Endothelial cell of umbilical vein (primary cell): ENCODE data around the gene KDSR. TPM values are rescaled to one million over a fixed set of nuclear protein-coding genes. Genes with fewer than 3 reads are reported as not detected.

ENCODE experiments used
- BruUV-seq: library from RNA; stranded (reverse); fragments of 400-500 nt; replicated peaks from 2 replicates; lab custom pipeline; 2021; lab: Mats Ljungman, UMichigan
- CTCF ChIA-PET: fragments of 300-600, 350-600 bp; sonication (Branson Sonifier 250); formaldehyde crosslinking; loops from one replicate; lab custom pipeline; 2021; ENCODE audit warnings: antibody characterized with exemption, inconsistent platforms; lab: Charles Lee
- POLR2A ChIA-PET: fragments of 300-600, 350-600 bp; sonication (Branson Sonifier 250); formaldehyde crosslinking; loops from one replicate; lab custom pipeline; 2021; ENCODE audit warnings: antibody characterized with exemption, inconsistent platforms; lab: Charles Lee
- DNase-seq: peaks from one replicate; pipeline ENCODE4 v3.0.0-alpha.2; 2011; ENCODE audit warnings: low read depth, low spot score
- FAIRE-seq: peaks from 2 replicates; lab custom pipeline; 2011; peaks lifted over from hg19 to GRCh38; lab: Jason Lieb, UNC
- H2AFZ ChIP-seq: 2 replicates; pipeline ENCODE4 v1.6.0; 2012; ENCODE audit warnings: low read depth, low read length, control low read depth, inconsistent platforms
- H3K27ac ChIP-seq: 2 replicates; pipeline ENCODE4 v1.5.1; 2011; ENCODE audit warnings: low read depth, mild to moderate bottlenecking, control low read depth, low read length, moderate library complexity; ENCODE audit not compliant: insufficient read depth
- H3K27me3 ChIP-seq, 2 experiments: 2 replicates each; pipeline versions ENCODE4 v1.6.0 to v1.6.1; 2011; ENCODE audit warnings: low read length in 2 of 2, mixed read lengths in 1 of 2; ENCODE audit not compliant: control insufficient read depth in 2 of 2, insufficient read depth in 2 of 2
- H3K36me3 ChIP-seq, 2 experiments: 2 replicates in 1 of 2; 3 replicates in 1 of 2; pipeline ENCODE4 v1.5.1; 2011; ENCODE audit warnings: low read length in 2 of 2, mild to moderate bottlenecking in 1 of 2, moderate library complexity in 1 of 2; ENCODE audit not compliant: control insufficient read depth in 2 of 2, insufficient read depth in 2 of 2; ENCODE audit errors: extremely low read depth in 1 of 2
- H3K4me1 ChIP-seq: 3 replicates; pipeline ENCODE4 v1.5.1; 2011; ENCODE audit warnings: mild to moderate bottlenecking, low read length; ENCODE audit not compliant: control insufficient read depth, insufficient read depth; ENCODE audit errors: extremely low read depth
- H3K4me2 ChIP-seq: 2 replicates; pipeline ENCODE4 v1.6.1; 2011; ENCODE audit warnings: low read length, control low read depth, mixed read lengths; ENCODE audit not compliant: insufficient read depth
- H3K4me3 ChIP-seq, 3 experiments: fragments of 200-600 bp in 1 of 3; sonication (generic), shearing (Covaris generic) in 1 of 3; replicated peaks in 1 of 3; 2 replicates each; pipeline ENCODE4 v1.5.1; 2011 to 2016; ENCODE audit warnings: control low read depth in 3 of 3, low read length in 3 of 3, mild to moderate bottlenecking in 2 of 3, inconsistent platforms in 1 of 3, low read depth in 1 of 3, moderate library complexity in 1 of 3; ENCODE audit not compliant: insufficient read depth in 1 of 3
- H3K79me2 ChIP-seq: 2 replicates; pipeline ENCODE4 v1.6.0; 2012; ENCODE audit warnings: low read length, inconsistent platforms; ENCODE audit not compliant: control insufficient read depth, insufficient read depth
- H3K9ac ChIP-seq: replicated peaks from 2 replicates; pipeline ENCODE3; 2011; ENCODE audit warnings: low read length, control low read depth; ENCODE audit not compliant: insufficient read depth; ENCODE audit errors: extremely low read depth
- H3K9me1 ChIP-seq: replicated peaks from 3 replicates; pipeline ENCODE4 v1.6.0; 2011; ENCODE audit warnings: mild to moderate bottlenecking, low read length; ENCODE audit not compliant: control insufficient read depth, insufficient read depth; ENCODE audit errors: extremely low read depth
- H3K9me3 ChIP-seq: replicated peaks from 2 replicates; pipeline ENCODE4 v1.5.1; 2012; ENCODE audit warnings: low read length, inconsistent platforms; ENCODE audit not compliant: control insufficient read depth, insufficient read depth
- H4K20me1 ChIP-seq: replicated peaks from 2 replicates; pipeline ENCODE3; 2011; ENCODE audit warnings: mild to moderate bottlenecking, low read length; ENCODE audit not compliant: control insufficient read depth, insufficient read depth; ENCODE audit errors: extremely low read depth
- EZH2 ChIP-seq: IDR thresholded peaks from 2 replicates; pipeline ENCODE4 v1.6.1; 2012; ENCODE audit warnings: borderline replicate concordance, low read depth, mild to moderate bottlenecking, moderate library complexity, low read length, inconsistent platforms; ENCODE audit not compliant: severe bottlenecking
- FOS ChIP-seq: IDR thresholded peaks from 2 replicates; pipeline ENCODE4 v1.6.1; 2011; ENCODE audit warnings: mild to moderate bottlenecking, low read length, moderate library complexity, borderline replicate concordance; ENCODE audit not compliant: insufficient read depth
- GATA2 ChIP-seq: IDR thresholded peaks from 2 replicates; pipeline ENCODE4 v1.7.0; 2011; ENCODE audit warnings: low read depth, mild to moderate bottlenecking, moderate library complexity, mixed read lengths, low read length; ENCODE audit not compliant: insufficient read length, insufficient read depth
- JUN ChIP-seq: IDR thresholded peaks from 2 replicates; pipeline ENCODE4 v1.6.1; 2011; ENCODE audit warnings: borderline replicate concordance, low read depth; ENCODE audit not compliant: insufficient read length, insufficient read depth
- MYC ChIP-seq: IDR thresholded peaks from one replicate; pipeline ENCODE4 v1.6.1; 2011; ENCODE audit warnings: mild to moderate bottlenecking, low read depth, low read length
- POLR2A ChIP-seq: IDR thresholded peaks from 2 replicates; pipeline ENCODE4 v1.6.1; 2012; ENCODE audit warnings: low read depth, mild to moderate bottlenecking, control low read depth, low read length
- POLR2AphosphoS5 ChIP-seq: IDR thresholded peaks from 2 replicates; pipeline ENCODE4 v1.6.1; 2012; ENCODE audit warnings: low read depth, mild to moderate bottlenecking, control low read depth, low read length, moderate library complexity; ENCODE audit not compliant: insufficient read depth
- dilution Hi-C: fragments of 300-500 bp; cut with MboI; formaldehyde crosslinking; loops from one replicate; pipeline ENCODE4 v1.15.0; 2019; ENCODE audit warnings: low sequenced_read_pairs; ENCODE audit not compliant: extremely low pct_ligation_motif_present
- intact Hi-C: fragments of 100-400 bp; cut with micrococcal nuclease; formaldehyde crosslinking; loops from one replicate; pipeline ENCODE4 v1.10.0; 2022
- polyA plus RNA-seq, 4 experiments: library from polyadenylated mRNA; depleted of rRNA in 3 of 4; stranded (reverse) in 3 of 4; unstranded in 1 of 4; fragments of >200 nt; gene quantifications; 2 replicates each; pipeline versions ENCODE4 v1.2.1 to v1.2.3, GENCODE V29; 2011 to 2012; ENCODE audit warnings: missing spikeins in 1 of 4
- total RNA-seq: library from RNA; stranded (reverse); gene quantifications from 2 replicates; pipeline ENCODE4 v1.2.3, GENCODE V29; 2021
- TF ChIP-seq, protein P1 (sequence below), 2 donors: IDR thresholded peaks; 1 replicate in 1 of 2; 2 replicates in 1 of 2; pipeline ENCODE4 v1.5.1; 2011; ENCODE audit warnings: low read length in 2 of 2, mild to moderate bottlenecking in 2 of 2, moderate library complexity in 2 of 2, control low read depth in 1 of 2, inconsistent platforms in 1 of 2, low read depth in 1 of 2; ENCODE audit not compliant: insufficient read depth in 1 of 2; ENCODE audit errors: extremely low read depth in 1 of 2
- TF ChIP-seq, protein P2 (sequence below): IDR thresholded peaks from 2 replicates; pipeline ENCODE4 v1.6.1; 2011; ENCODE audit not compliant: insufficient read depth, insufficient read length

Gene KDSR
- total and polyA plus RNA-seq, 2 donors (not counting 3 experiments of a cell fraction or from before 2014, with no cell fraction given): 17.1 to 43.1 TPM

DNA sequence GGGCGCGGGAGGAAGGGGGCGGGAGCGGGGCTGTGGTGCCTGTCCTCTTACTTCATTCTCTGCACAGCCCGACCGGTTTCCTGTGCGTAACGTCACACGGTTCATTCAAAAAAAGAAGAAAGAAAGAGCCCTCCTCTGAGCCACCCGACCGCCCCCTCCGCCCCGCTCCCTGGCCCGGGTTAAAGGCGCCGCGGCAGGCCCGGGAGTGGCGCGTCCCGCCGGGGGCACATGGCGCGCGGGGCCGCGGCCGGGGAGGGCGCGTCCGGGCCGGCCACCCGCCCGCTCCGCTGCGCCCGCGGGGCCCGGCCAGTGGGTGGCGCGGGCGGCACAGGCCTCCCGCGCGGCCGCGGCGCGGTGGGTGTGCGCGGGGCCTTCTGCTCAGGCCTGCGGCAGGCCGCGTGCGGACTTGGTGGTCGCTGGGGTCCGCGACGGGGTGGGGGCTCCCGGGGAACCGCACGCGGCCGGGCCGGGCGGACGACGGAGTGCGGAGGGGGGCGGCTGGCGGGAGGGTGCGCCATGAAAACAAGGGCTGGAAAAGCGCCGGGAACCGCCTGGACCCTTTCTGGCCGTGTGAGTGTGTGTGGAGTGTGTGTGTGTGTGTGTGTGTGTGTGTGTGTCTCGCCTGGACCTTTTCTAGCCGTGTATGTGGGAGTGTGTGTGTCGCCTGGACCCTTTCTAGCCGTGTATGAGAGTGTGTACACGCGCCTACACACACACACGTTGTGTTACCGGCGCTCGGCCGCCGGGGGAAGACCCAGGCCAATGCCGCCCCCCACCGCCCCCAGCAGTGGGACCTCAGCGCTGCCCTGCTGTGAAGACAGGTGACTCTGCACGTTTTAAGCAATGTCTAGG, 46.7 kb downstream of the KDSR start:
- Histone ChIP-seq H4K20me1 (no peaks in the 10 kb centered on the region), H3K27me3 (peaks cover 0 to 9% of the 10 kb centered on the region in 2 experiments), H3K9me1 (no peaks in the 10 kb centered on the region), H3K79me2 (no peaks in the 10 kb centered on the region), H3K4me1 (peaks cover 25% of the 10 kb centered on the region), H2AFZ (peak overlapping the region; percentile 81), H3K4me2 (peak overlapping the region; percentile 63), H3K4me3 (peak overlapping the region; percentile 4 to 66 (median 43)), H3K9me3 (no peaks in the 10 kb centered on the region), H3K36me3 (no peaks in the 10 kb centered on the region), H3K27ac (peak overlapping the region; percentile 44), H3K9ac (peak overlapping the region; percentile 80)
- dilution Hi-C loops (no loop called here), intact Hi-C loops (loop anchor here (5.0 kb wide), 1 partner anchor 102 kb away; the partner anchor contains the start of gene VPS4B)
- FAIRE-seq (peak; percentile 66), DNase-seq (peak; percentile 71)
- BruUV-seq: TSS peak; percentile 63
- TF ChIP-seq EZH2 (no peak), JUN (no peak), POLR2A (no peak), FOS (no peak), GATA2 (no peak), MYC (no peak), POLR2AphosphoS5 (no peak)
- TF ChIP-seq, protein P1, sequence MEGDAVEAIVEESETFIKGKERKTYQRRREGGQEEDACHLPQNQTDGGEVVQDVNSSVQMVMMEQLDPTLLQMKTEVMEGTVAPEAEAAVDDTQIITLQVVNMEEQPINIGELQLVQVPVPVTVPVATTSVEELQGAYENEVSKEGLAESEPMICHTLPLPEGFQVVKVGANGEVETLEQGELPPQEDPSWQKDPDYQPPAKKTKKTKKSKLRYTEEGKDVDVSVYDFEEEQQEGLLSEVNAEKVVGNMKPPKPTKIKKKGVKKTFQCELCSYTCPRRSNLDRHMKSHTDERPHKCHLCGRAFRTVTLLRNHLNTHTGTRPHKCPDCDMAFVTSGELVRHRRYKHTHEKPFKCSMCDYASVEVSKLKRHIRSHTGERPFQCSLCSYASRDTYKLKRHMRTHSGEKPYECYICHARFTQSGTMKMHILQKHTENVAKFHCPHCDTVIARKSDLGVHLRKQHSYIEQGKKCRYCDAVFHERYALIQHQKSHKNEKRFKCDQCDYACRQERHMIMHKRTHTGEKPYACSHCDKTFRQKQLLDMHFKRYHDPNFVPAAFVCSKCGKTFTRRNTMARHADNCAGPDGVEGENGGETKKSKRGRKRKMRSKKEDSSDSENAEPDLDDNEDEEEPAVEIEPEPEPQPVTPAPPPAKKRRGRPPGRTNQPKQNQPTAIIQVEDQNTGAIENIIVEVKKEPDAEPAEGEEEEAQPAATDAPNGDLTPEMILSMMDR (IDR thresholded peaks at IDR 0.05; ENCODE audit: extremely low read depth in 1 of 2, insufficient read depth in 1 of 2, low read depth in 1 of 2, low read length in 2 of 2): no peak
- TF ChIP-seq, protein P2, sequence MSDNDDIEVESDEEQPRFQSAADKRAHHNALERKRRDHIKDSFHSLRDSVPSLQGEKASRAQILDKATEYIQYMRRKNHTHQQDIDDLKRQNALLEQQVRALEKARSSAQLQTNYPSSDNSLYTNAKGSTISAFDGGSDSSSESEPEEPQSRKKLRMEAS: no peak
- POLR2A ChIA-PET: no interaction called here
- CTCF ChIA-PET: interaction anchor here (0.9 to 3.9 kb wide), 9 partner anchors 14 to 303 kb away, joined by 3 to 30 read pairs (median 5); no protein-coding TSS in a partner anchor
